Neural cell (in vitro differentiated cells): Measurements from ENCODE around the gene MXRA7. TPM values are rescaled to one million over a fixed set of nuclear protein-coding genes. Genes with fewer than 3 reads are reported as not detected.

Experiments
- H2AFZ ChIP-seq: fragments of 200-600, 300-800 bp; sonication (generic), shearing (Covaris generic); 2 replicates; pipeline ENCODE4 v1.6.0; 2014; ENCODE audit warnings: low read depth, mild to moderate bottlenecking, antibody characterized with exemption, low read length, moderate library complexity
- H3F3A ChIP-seq: fragments of 200-600 bp; shearing (Covaris generic); 2 replicates; pipeline ENCODE4 v1.6.1; 2016; ENCODE audit warnings: mild to moderate bottlenecking, moderate library complexity, mixed read lengths, antibody characterized with exemption, low read length; ENCODE audit not compliant: insufficient read depth, poor library complexity, severe bottlenecking
- H3K27ac ChIP-seq: fragments of 200-600, 300-800 bp; sonication (generic), shearing (Covaris generic); 2 replicates; pipeline ENCODE4 v1.5.1; 2014; ENCODE audit warnings: mild to moderate bottlenecking, low read length, moderate library complexity
- H3K27me3 ChIP-seq: fragments of 300-800, 200-600 bp; sonication (generic), shearing (Covaris generic); 2 replicates; pipeline ENCODE4 v1.6.0; 2014; ENCODE audit warnings: mild to moderate bottlenecking, low read depth, low read length, moderate library complexity; ENCODE audit not compliant: insufficient read depth
- H3K36me3 ChIP-seq: fragments of 300-800, 200-600 bp; sonication (generic), shearing (Covaris generic); 2 replicates; pipeline ENCODE4 v1.5.1; 2014; ENCODE audit warnings: mild to moderate bottlenecking, antibody characterized with exemption, low read length, moderate library complexity; ENCODE audit not compliant: insufficient read depth
- H3K4me2 ChIP-seq: fragments of 300-800, 200-600 bp; sonication (generic), shearing (Covaris generic); 2 replicates; pipeline ENCODE4 v1.6.0; 2014; ENCODE audit warnings: mild to moderate bottlenecking, low read length
- H3K4me3 ChIP-seq: fragments of 300-800, 200-600 bp; sonication (generic), shearing (Covaris generic); 2 replicates; pipeline ENCODE4 v1.5.1; 2014; ENCODE audit warnings: mild to moderate bottlenecking, low read length, moderate library complexity
- H3K79me2 ChIP-seq: fragments of 200-600 bp; shearing (Covaris generic); replicated peaks from 2 replicates; pipeline ENCODE4 v1.6.0; 2014; ENCODE audit warnings: mild to moderate bottlenecking, low read length, moderate library complexity; ENCODE audit not compliant: insufficient read depth
- H3K9ac ChIP-seq: fragments of 300-800, 200-600 bp; sonication (generic), shearing (Covaris generic); 2 replicates; pipeline ENCODE4 v1.6.1; 2016; ENCODE audit warnings: mild to moderate bottlenecking, low read length, mixed read lengths
- H3K9me2 ChIP-seq: fragments of 200-600 bp; shearing (Covaris generic); 2 replicates; pipeline ENCODE4 v1.6.1; 2016; ENCODE audit warnings: mild to moderate bottlenecking, low read length, mixed read lengths; ENCODE audit not compliant: insufficient read depth
- H3K9me3 ChIP-seq: fragments of 200-600, 300-800 bp; sonication (generic), shearing (Covaris generic); 2 replicates; pipeline ENCODE4 v1.6.1; 2016; ENCODE audit warnings: mild to moderate bottlenecking, mixed run types, low read length, moderate library complexity, mixed read lengths
- H4K20me1 ChIP-seq: fragments of 200-600 bp; shearing (Covaris generic); 2 replicates; pipeline ENCODE4 v1.6.1; 2016; ENCODE audit warnings: mild to moderate bottlenecking, mixed run types; ENCODE audit not compliant: insufficient read depth
- CTCF ChIP-seq: fragments of 450-650 bp; IDR thresholded peaks from 2 replicates; pipeline ENCODE4 v1.5.1; 2014; ENCODE audit warnings: antibody characterized with exemption, mild to moderate bottlenecking, moderate library complexity; ENCODE audit not compliant: poor library complexity, severe bottlenecking
- EP300 ChIP-seq: fragments of 450-650 bp; conservative IDR thresholded peaks from 2 replicates; pipeline ENCODE4 v1.6.1; 2014; ENCODE audit warnings: antibody characterized with exemption, mild to moderate bottlenecking, moderate library complexity; ENCODE audit not compliant: poor library complexity, severe bottlenecking
- EZH2 ChIP-seq: fragments of 200-600, 300-800 bp; shearing (Covaris generic), sonication (generic); IDR thresholded peaks from 2 replicates; pipeline ENCODE4 v1.6.1; 2014; ENCODE audit warnings: antibody characterized with exemption, low read length, borderline replicate concordance, mild to moderate bottlenecking; ENCODE audit not compliant: insufficient read depth, poor library complexity, severe bottlenecking
- MXI1 ChIP-seq: fragments of 450-650 bp; conservative IDR thresholded peaks from 2 replicates; pipeline ENCODE4 v1.6.1; 2014; ENCODE audit warnings: antibody characterized with exemption, mild to moderate bottlenecking; ENCODE audit not compliant: poor library complexity, severe bottlenecking
- POLR2AphosphoS5 ChIP-seq: IDR thresholded peaks from 2 replicates; pipeline ENCODE4 v1.6.1; 2012
- RAD21 ChIP-seq: fragments of 450-650 bp; conservative IDR thresholded peaks from 2 replicates; pipeline ENCODE4 v1.6.1; 2014; ENCODE audit warnings: antibody characterized with exemption, mild to moderate bottlenecking, moderate library complexity
- REST ChIP-seq: IDR thresholded peaks from 2 replicates; pipeline ENCODE4 v1.6.1; 2012; ENCODE audit warnings: borderline replicate concordance
- SMC3 ChIP-seq: fragments of 450-650 bp; conservative IDR thresholded peaks from 2 replicates; pipeline ENCODE4 v1.6.1; 2014; ENCODE audit warnings: antibody characterized with exemption, mild to moderate bottlenecking, moderate library complexity; ENCODE audit not compliant: poor library complexity
- TAF1 ChIP-seq: IDR thresholded peaks from 2 replicates; pipeline ENCODE4 v1.6.1; 2012; ENCODE audit warnings: low read depth
- polyA plus RNA-seq: library from polyadenylated mRNA; depleted of rRNA; stranded (reverse); fragments of >200 nt; gene quantifications from 2 replicates; pipeline ENCODE4 v1.2.3, GENCODE V29; 2014

The MXRA7 gene
- polyA plus RNA-seq, 1 donor from 2014 or later = 143 TPM

- no peaks in the 10 kb centered on the region for H4K20me1 ChIP-seq
- H3K9me2 ChIP-seq = no peaks in the 10 kb centered on the region
- TF ChIP-seq EZH2 (no peak), RAD21 (no peak), SMC3 (no peak), CTCF (no peak), TAF1 (no peak), POLR2AphosphoS5 (no peak), EP300 (no peak), MXI1 (no peak), REST (no peak)
- peak overlapping the region; percentile 86 for H2AFZ ChIP-seq
- no peaks in the 10 kb centered on the region for H3K27me3 ChIP-seq
- H3F3A ChIP-seq = no peaks in the 10 kb centered on the region
- H3K27ac ChIP-seq = peak overlapping the region; percentile 54
- H3K4me2 ChIP-seq = peak overlapping the region; percentile 95
- no peaks in the 10 kb centered on the region for H3K79me2 ChIP-seq
- peak overlapping the region; percentile 76 for H3K4me3 ChIP-seq
- H3K9ac ChIP-seq = peak overlapping the region; percentile 71
- H3K9me3 ChIP-seq = no peaks in the 10 kb centered on the region
- H3K36me3 ChIP-seq = no peaks in the 10 kb centered on the region
Observed at GRCh38 chr17:76672270-76672851, 38.4 kb downstream of the MXRA7 start.

DNA sequence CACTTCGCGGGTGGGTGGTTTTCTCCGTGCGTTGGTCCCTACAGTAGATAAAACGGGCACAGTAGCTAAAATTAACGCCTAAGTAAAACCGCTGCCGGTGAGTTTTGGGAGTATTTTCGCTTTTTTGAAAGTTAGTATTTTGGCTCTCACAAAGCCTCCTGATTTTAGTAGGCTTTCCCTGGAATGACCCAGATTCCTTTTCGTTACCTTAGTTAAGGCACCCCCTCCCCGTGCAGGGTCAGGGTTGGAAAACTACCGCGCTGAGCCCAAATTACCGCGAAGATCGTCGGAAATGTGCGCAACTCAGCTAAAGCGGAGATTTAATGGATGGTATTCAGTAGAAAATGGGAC lies 38.9 kb downstream of the MXRA7 start:
- H3K4me3 ChIP-seq = peak overlapping the region; percentile 76
- peak overlapping the region; percentile 95 for H3K4me2 ChIP-seq

More for the DNA sequence above, 38.9 kb downstream of the MXRA7 start:
- peak overlapping the region; percentile 71 for H3K9ac ChIP-seq
- H3K9me3 ChIP-seq = no peaks in the 10 kb centered on the region
- TF ChIP-seq EP300 (no peak), MXI1 (peak; percentile 51), RAD21 (no peak), REST (no peak), SMC3 (no peak), TAF1 (peak; percentile 4), CTCF (no peak), EZH2 (no peak)
- peak overlapping the region; percentile 54 for H3K27ac ChIP-seq
- H4K20me1 ChIP-seq = no peaks in the 10 kb centered on the region
- H3K27me3 ChIP-seq = no peaks in the 10 kb centered on the region
- H2AFZ ChIP-seq = peak overlapping the region; percentile 86
- no peaks in the 10 kb centered on the region for H3K9me2 ChIP-seq
- H3K36me3 ChIP-seq = no peaks in the 10 kb centered on the region
- no peaks in the 10 kb centered on the region for H3F3A ChIP-seq
- no peaks in the 10 kb centered on the region for H3K79me2 ChIP-seq
